GM21786 (cell line): ENCODE results near the gene ART1.

ENCODE experiments used
- ATAC-seq: cut with Tn5 transposase; IDR thresholded peaks from one replicate; pipeline ENCODE4 v1.9.1; 2021; ENCODE audit not compliant: unreplicated experiment

ART1 gene

DNA sequence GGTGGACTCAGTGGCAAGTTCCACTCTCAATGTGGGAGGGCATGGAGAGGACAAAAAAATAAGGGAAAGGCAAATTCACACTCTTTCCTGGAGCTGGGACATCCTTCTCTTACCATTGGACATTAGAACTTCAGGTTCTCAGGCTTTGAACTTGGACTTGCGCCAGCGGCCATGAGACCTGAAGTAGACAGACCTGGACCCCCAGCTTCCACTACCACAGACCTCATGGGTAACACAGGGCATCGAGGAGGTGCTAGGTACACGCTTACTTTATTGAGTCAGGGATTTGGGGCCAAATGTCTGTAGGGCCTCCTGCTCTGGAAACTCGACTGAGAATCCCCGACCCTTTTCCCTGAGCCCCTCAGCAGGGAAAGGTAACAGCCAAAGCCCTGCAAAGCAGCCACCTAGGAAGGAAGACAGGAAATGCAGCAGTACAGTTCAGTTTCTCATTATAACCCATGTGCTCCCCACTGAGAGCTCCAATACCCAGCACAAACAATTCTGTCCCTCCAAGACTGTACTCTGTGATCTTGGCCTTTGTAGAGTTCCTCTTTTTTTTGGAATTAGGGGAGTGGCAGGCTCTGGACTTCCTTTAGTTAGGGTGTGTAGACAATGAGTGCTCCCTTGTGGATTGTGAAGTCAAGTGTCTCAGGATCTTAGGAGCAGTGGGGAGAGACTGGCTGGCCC, 20.6 kb downstream of the ART1 start:
- ATAC-seq: no peak

DNA sequence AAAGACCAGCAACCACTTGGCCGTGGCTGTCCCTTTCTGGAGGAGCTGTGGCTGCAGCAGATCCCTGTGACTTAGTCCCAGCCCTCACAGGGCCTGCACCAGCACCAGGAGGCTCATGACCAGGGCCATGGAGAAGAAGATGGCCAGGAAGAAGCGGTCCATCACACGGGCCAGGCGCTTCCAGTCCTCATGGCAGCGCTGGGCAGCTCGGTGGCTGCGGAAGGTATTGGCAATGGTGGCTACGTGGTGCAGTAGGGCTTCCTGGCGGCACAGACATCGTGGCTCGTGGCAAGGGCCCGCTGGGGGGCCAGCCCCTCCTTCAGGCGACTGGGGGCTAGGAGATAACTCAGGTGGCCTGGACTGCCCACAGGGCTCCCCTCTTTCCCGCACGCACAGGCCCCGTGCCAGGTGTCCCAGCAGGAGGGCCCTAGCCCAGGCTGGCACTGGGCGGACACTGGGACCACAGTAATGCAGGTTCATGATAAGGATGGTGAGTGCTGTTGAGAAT, 21.1 kb downstream of the ART1 start:
- no peak for ATAC-seq

DNA sequence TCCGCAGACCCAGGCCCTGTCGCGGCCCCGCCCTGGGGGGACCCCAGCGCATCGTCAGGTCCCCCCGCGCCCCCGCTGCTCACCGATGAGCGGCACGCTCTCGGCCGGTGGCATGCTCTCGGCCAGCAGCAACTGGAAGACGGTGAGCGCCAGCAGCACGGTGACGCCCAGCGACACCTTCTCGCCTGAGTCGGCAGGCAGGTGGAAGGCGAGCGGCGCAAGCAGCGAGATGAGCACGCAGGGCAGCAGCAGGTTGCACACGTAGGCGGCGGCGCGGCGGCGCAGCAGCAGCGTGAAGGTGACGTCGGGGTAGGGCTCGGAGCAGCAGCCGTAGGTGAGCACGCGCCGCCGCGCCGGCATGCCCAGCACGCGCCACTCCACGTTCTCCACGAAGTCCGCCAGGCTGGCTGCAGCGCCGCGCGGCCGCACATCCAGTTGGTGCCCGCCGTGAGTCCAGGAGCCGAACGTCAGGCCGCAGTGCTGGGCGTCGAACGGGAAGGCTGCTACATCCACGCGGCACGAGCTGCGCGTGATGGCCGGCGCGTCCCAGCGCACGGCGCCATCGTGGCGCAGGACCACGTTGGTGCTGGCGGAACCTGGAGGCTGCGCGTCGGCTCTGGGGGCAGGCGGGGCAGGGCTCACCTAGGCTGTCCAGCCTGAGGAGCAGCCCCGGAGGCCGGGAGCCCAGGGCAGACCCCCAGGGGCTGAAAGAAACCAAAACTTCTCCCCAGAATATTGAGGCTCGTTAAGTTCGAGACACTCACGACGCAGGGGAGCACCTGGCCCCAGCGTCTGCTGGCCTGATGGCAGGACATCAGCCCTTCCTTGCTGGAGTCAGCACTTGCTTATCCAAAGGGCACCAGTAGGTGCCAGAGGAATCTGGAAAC, 22.5 kb downstream of the ART1 start:
- no peak for ATAC-seq

DNA sequence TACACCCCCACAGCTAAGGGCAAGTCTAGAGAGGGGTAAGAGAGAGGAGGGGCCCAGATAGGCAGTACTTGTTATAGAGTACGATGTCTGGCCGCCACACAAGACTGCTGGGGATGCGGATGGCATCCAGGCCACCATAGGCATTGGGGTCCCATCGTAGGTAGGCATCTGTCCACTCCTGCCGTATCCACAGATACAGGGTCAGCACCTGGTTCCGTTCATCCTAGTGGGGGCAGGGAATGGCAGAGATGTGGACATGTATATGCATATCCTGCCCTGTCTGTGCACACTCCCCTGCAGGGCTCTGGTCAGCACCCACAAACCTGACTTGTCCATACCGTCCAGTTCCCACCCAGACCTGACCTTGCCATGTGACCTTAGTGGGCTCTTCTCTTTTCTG, 24.2 kb downstream of the ART1 start:
- ATAC-seq: no peak

DNA sequence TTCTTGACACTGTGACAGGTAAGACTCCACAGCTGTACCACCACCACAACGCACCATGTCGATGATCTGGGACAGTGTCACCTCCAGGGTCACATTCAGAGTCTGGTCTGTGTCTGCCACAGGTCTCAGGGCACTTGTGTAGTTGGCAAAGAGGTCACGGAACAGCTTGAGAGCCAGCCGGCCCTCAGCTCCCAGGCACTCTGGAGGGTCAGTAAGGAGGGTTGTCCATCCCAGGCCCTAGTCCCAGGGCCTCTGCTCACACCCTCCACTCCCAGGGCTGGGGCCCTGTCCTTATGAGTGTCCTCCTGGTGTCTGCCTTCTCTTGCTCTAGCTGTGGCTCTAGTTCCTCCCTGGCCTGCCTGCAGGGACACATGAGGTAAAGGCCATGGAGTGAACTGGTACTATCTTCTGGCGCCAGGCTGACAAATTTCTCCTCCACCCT, 24.8 kb downstream of the ART1 start:
- ATAC-seq: no peak

DNA sequence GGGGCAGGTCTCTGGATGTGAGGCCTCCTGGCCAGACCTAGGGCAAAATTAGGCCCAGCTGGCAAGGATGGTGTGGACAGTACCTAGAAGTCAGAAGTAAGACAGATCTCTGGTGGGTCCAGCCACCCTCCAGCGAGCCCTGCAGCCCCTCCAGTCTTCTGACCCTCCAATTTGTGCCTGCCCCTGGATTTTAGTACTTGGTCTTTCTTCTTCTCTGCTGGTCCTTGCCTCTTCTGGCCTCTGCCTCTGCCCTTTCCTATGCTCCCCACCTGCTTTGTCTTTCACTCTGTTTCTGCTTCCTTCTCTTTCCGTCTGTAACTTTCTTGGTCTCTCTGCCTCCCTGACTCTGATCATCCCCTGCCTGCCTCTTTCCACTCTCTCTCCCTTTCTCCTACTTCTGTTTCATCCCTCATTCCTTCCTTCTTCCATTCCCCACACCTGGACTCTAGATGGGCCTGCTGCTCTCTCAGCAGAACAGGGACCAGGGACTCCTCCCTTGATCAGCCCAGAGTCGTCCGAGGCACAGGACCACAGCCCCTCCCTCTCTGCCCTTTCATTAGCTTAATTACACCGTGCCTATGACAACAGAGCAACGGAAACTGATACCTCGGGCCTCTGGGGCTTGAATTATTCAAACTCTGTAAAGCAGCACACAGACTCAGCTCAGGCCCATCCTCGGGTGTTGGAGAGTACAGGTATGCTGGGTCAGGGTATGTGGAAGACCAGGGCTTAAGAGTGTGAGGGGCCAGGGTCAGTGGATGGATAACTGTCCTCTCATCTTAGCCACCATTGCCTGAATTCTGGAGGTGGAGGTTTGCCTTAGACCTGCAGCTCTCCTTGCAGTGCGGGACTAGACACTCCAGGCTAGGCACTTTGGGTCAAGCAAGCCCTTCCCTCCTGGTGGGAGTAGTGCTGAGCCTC, 26.7 kb downstream of the ART1 start, which contains the start of gene CHRNA10:
Gene CHRNA10 (minus strand): TSS at position 51 of the 921 bp plus-strand sequence. CDS start 72 bp downstream, outside the sequence.
- no peak for ATAC-seq

DNA sequence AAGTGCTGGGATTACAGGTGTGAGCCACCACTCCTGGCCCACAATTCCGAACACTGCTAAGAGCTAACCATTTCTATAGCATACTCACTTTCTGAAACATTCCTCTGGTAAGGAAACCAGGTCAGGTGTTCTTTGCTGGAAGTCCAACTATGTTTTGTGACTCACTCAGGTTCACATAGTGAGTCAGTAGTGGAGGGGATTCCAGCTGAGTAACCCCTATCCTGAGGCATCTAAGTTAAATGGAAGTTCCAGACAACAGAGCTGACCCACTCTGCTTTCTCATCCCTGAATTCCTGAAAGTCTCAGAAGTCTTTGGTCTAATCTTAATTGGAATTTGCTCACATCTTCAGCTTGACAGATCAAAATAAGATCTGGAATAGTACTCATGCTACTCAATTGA, 29.3 kb downstream of the ART1 start:
- no peak for ATAC-seq

DNA sequence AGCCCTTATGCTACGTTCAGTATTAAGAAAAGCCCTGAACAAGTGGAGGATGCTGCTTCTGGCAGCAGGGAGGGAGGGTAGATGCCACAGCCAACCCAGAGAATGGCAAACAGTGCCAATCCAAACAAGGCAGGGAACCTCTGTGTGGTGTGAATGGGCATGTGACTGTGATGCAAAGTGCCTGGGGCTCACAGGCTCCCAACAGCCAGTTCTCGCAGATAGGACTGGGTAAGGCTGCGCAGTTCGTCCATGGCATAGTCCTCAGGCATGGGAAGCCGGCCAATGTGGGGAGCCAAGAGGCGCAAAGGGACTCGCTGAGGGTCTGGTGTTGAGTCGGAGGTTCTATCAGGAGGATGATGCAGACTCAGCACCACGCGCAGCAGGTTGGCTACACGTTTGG, 31.0 kb downstream of the ART1 start:
- no peak for ATAC-seq

DNA sequence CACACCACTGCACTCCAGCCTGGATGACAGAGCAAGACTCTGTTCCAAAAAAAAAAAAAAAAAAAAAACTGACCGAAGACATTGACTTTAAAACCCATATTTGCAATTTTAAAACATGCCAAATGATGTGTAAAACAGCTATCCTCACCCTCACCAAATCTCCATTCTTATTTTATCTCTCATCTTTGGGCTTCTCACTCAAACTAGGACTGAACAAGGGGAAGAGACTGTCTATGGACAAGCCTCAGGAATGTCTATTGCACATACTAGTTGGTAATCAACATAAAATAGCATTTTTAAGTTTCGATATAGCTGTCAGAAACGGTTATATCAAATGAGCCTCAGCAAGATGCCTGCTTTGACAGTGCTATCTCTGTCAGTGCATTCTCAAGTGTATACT, 34.1 kb downstream of the ART1 start:
- no peak for ATAC-seq

DNA sequence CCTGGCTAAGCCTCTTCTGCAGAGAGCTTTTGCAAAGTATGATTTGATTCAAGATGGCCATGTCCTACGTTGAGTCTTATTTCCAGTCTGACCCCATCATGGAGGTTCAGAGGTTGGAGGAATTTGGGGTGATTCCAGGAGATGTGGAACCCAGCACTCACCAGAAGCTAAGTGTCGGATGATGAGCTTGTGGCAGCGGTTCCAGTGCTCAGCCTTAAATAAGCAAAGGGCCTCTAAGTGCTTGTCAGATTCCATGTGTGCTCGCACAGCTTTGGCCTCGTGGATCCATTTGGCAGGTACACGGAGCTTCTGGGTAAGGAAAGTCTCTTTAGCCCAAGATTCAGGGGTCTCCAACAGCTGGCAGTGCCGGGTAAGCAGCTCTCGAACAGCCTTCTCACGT, 38.1 kb downstream of the ART1 start:
- no peak for ATAC-seq

DNA sequence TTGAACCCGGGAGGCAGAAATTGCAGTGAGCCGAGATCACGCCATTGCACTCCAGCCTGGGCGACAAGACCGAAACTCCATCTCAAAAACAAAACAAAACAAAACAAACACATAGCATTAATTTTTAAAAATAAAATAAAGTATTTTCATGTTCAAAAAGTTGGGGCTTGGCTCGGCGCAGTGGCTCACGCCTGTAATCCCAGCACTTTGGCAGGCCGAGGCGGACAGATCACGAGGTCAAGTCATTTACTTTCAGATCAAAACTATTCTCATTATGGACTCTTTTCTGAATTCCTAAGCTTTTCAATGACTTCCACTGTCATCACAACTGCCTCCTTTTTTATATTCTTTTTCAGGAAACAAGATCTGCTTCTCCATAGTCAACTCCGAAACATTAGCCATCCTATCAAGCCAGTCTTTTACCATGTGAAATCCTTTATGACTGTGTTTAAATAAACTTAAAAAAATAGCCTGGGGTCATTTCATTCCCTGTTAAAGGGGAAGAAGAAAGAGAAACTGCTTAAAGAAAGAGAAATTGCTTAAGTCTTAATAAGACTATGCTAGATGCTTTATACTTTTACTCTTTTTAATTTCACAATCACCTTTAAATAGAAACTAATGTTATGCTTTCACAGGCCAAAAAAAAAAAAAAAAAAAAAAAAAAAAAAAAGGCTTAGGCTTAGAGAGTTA, 39.3 kb downstream of the ART1 start:
- ATAC-seq: no peak

DNA sequence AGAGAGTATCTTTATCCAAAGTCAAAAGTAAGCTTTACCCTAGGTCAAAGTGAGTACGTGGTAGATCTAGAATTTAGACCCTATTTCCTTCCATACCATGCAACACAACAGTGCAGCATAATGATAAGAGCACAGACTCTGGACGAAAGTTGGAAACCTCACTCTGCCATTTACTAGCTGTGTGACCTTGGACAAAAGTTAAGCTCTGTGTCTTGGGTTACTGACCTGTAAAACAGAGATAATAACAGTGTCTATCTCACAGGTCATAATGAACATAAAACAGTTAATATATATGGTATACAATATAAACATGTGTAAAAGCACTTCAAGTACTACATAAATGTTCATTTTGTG, 39.9 kb downstream of the ART1 start:
- no peak for ATAC-seq

DNA sequence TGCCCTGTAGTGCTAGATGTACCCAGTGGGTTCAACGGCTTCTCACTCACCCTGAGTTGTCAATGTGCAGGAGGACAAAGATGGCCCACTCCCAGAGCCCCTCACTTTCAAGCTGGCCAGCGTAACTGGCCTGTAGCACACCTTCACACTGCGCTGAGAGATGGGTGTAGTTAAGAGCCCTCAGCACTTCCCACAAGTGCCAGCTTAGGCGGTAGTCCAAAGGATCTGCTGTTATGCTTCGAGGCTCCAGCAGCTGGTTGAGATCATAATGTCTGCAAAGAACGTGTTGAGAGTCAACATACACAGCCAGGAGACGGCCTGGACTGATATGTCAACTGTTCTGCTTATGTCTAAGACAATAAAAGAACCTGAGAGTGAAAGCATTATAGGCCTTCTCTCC, 41.0 kb downstream of the ART1 start:
- ATAC-seq: no peak

DNA sequence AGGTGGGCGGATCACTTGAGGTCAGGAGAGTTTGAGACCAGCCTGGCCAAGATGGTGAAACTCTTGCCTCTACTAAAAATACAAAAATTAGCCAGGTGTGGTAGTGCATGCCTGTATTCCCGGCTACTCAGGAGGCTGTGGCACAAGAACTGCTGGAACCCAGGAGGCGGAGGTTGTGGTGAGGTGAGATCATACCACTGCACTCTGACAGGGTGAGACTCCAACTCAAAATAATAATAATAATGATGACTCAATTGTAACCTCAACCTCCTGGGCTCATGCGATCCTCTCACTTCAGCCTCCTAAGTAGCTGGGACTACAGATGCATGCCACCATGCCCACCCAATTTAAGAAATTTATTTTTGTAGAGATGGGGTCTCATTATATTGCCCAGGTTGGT, 41.8 kb downstream of the ART1 start:
- ATAC-seq: no peak

DNA sequence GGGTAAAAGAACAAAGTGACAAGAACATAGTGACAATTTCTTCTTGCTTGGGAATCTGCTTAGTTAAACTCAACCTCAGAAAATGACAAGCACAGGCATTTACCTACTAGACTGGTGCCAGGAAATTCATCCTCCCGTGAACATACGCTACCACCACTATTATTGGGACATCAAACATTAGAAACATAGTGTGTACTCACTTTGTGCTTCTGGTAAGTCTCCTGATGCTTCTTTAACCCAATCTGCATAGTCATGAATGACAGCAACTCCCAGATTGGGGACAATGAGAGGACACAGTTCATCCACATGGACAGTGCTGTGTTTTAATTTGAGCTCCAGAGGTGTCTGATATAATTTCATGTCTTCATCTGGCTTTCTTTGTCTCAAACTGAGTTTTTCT, 55.5 kb downstream of the ART1 start:
- ATAC-seq: no peak

DNA sequence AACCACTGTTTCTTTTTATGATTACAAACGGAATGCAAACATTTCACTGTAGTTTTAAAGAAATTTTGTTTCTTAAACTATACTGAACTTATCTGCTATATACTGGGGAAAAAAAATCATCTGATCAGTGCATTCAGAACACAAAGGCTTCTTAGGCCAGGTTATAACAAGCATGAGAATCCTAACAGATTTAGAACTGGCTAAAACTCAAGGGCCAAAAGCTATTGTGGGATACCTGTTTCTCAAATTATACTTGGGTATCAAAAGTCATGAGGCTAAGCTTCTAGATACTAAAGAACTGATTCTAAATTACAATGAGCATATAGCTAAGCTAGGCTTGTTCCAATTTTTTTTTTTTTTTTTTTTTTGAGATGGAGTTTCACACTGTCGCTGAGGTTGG, 56.0 kb downstream of the ART1 start:
- no peak for ATAC-seq

DNA sequence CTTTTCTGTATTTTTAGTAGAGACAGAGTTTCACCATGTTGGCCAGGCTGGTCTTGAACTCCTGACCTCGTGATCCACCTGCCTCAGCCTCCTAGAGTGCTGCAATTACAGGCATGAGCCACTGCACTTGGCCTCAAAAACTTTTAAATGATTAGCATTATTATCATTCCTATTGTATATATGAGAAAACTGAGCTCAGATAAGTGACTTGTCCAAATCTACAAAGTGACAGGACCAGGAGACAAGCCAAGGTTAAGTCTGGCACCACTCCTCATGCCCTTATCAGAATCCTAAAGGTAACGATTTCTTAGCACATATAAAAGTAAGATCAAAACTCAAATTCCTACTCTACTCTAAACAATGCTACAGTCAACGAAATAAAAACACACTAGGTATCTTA, 58.5 kb downstream of the ART1 start:
- no peak for ATAC-seq

DNA sequence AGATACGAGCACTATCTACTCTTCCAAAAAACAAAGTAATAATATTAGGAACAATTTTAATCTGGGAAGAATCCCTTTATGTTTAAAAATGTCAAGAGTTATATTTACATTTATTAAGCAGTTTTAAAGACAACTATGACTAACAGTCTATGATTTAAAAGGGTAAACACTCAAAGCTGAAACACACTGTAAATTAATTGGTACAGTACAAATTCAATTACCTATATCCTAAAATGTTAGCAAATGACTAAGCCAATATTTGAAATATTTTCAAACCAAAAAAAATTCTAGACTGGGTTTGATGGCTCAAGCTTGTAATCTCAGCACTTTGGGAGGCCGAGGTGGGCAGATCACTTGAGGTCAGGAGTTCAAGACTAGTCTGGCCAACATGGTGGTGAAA, 62.2 kb downstream of the ART1 start:
- no peak for ATAC-seq

DNA sequence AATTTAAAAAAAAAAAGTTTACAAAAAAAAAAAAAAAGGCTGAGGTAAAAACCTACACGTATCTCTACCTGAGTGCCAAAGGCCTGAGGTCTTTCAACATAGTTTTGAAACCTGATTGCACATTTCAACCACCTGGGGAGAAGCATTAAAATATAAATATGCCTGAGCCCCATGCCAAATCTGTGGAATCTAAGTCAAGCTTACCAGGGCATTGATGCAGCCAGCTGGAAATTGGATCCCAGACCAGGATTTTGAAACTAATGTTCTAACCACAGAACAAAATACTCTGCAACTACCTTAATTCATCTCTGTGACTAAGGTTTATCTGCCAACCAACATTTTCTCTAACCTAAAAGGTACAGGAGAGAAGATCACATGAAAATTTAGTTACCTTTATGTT, 65.0 kb downstream of the ART1 start:
- no peak for ATAC-seq

DNA sequence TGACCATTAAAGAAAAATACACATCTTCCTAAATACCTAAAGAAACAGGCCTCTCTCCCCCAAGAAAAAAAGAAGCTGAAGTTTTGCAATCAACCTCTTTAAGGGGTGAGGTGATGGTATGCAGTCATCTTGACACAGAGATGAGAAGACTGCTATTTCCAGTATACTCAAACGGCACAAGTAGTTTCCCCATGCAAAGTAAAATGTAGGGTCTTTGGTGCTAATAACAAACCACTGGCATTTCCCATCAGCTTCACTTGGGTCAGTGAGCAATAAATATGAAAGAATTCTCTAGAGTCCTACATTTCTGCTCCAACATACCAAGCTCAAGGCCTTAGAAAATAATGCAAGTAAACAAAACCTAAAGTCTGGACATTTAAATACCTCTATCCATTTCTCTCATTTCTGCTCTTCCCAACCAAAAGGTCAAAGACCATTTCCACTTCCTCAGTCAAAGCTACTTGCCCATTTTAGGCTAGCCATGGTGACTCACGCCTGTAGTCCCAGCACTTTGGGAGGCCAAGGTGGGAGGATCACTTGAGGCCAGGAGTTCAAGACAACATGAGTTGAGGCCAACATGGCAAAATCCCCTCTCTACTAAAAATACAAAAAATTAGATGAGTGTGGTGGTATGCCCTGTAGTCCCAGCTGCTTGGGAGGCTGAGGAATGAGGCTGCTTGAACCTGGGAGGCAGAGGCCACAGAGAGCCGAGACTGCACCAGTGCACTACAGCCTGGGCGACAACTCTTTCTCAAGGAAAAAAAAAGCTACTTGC, 65.7 kb downstream of the ART1 start:
- no peak for ATAC-seq
